ENCODE data around the gene RNF11. TPM values are rescaled to one million over a fixed set of nuclear protein-coding genes. Genes with fewer than 3 reads are reported as not detected.

RNF11 gene
- polyA plus RNA-seq, 3 donors, result 25.3 to 30.4 (median 28.4) TPM

DNA sequence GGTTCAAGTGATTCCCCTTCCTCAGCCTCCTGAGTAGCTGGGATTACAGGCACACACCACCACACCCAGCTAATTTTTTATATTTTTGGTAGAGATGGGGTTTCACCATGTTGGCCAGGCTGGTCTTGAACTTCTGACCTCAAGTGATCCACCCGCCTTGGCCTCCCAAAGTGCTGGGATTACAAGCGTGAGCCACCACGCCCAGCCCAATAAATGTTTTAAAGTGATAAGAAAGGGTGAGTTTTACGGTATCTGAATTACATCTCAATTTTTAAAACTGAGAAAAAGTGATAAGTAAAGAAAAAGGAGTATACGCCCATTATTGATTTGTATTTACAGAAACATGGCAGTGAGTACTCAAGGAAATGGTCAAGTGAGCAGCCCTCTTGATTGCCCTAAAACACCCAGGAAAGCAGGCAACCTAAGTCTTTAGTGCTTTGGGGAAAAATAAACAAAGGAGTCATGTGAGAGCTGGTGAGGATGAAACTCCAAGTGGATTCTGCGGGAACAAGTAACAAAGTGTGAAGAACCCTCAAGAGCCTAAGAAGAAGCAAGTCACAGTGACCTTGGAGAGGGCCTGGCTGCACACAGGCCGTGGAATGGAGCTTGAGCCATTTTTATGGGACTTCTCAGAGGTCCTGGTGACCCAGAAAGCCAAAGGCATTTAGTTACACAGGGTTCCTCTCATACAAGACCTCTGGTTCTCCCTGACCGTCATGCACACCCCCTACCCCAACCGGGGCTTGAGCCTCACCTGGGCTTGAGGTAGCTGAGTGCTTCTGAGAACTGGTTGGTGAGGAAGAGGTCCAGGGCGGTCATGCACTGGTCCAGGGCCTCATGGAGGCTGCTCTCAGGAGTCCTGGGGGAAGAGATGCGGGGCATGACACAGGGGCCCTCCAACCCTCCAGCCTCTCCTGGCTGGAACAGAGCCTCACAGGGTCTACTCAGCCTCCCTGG, 85.2 kb downstream of the RNF11 start:
- DNase-seq, result no peak
- H3K4me2 ChIP-seq (replicated peaks; ENCODE audit: extremely low read depth, low read length, poor library complexity, severe bottlenecking), result no peak overlapping the region
- TF ChIP-seq, protein P1, sequence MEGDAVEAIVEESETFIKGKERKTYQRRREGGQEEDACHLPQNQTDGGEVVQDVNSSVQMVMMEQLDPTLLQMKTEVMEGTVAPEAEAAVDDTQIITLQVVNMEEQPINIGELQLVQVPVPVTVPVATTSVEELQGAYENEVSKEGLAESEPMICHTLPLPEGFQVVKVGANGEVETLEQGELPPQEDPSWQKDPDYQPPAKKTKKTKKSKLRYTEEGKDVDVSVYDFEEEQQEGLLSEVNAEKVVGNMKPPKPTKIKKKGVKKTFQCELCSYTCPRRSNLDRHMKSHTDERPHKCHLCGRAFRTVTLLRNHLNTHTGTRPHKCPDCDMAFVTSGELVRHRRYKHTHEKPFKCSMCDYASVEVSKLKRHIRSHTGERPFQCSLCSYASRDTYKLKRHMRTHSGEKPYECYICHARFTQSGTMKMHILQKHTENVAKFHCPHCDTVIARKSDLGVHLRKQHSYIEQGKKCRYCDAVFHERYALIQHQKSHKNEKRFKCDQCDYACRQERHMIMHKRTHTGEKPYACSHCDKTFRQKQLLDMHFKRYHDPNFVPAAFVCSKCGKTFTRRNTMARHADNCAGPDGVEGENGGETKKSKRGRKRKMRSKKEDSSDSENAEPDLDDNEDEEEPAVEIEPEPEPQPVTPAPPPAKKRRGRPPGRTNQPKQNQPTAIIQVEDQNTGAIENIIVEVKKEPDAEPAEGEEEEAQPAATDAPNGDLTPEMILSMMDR (IDR thresholded peaks at IDR 0.05), result no peak
- Mint-ChIP-seq H3K4me3 (no peak overlapping the region), H3K4me1 (no peaks in the 10 kb centered on the region), H3K27me3 (ENCODE audit: low read depth in 3 of 3) (peaks cover 3 to 5% (median 4%) of the 10 kb centered on the region in 3 donors), H3K9me3 (peaks cover 0 to 3% (median 0%) of the 10 kb centered on the region in 7 donors), H3K36me3 (no peaks in the 10 kb centered on the region), H3K27ac (peak overlapping the region in 1 of 7 donors; percentile 70)
- no peaks in the 10 kb centered on the region for H3K9me3 ChIP-seq (replicated peaks in 1 of 2; ENCODE audit: control insufficient read depth in 1 of 2, insufficient read depth in 1 of 2, low read length in 2 of 2)
- no peaks in the 10 kb centered on the region for H3K36me3 ChIP-seq (replicated peaks in 1 of 2; ENCODE audit: control insufficient read depth in 1 of 2, insufficient read depth in 2 of 2, low read length in 2 of 2)
- intact Hi-C loops (cut with micrococcal nuclease), result no loop called here
- WGBS (ENCODE audit: insufficient coverage), result 96% methylated on average over 3 of the region's 11 CpGs
- H4K20me1 ChIP-seq (ENCODE audit: insufficient read depth, low read length), result no peaks in the 10 kb centered on the region
- no peak overlapping the region for H3K9ac ChIP-seq (ENCODE audit: insufficient read depth, low read length, poor library complexity, severe bottlenecking)
- H3K27ac ChIP-seq (ENCODE audit: low read depth in 1 of 2, low read length in 2 of 2), result no peak overlapping the region
- H3K27me3 ChIP-seq (ENCODE audit: control insufficient read depth in 2 of 2, insufficient read depth in 2 of 2, low read length in 2 of 2), result no peaks in the 10 kb centered on the region
- no peak overlapping the region for H2AFZ ChIP-seq (ENCODE audit: insufficient read depth, low read depth, low read length, poor library complexity, severe bottlenecking)
- no peaks in the 10 kb centered on the region for H3K4me1 ChIP-seq (ENCODE audit: control insufficient read depth in 1 of 2, insufficient read depth in 2 of 2, low read length in 2 of 2)
- no peaks in the 10 kb centered on the region for H3K79me2 ChIP-seq (ENCODE audit: insufficient read depth, low read length)
- no peak overlapping the region for H3K4me3 ChIP-seq (replicated peaks in 1 of 3; ENCODE audit: low read depth in 2 of 3, low read length in 3 of 3)

DNA sequence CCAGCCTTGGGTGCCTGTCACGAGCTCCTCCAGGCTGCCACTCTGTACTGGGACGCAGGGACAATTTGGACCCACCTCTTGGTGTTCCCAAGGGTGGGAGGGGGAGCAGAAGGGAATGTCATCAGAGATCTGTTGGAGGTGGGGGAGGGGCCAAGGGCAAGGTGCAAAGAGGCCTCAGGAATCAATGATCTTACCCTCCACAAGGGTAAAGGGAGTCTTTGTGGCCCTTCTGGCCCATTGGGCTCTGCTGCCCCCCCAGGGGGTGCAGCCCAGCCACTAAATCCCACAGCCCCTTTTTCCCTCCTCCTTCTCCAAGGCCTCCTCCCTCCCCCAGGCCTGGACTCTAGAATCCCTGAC, 85.8 kb downstream of the RNF11 start:
- no peaks in the 10 kb centered on the region for H4K20me1 ChIP-seq (ENCODE audit: insufficient read depth, low read length)
- no peaks in the 10 kb centered on the region for H3K36me3 ChIP-seq (replicated peaks in 1 of 2; ENCODE audit: control insufficient read depth in 1 of 2, insufficient read depth in 2 of 2, low read length in 2 of 2)
- no CpG with 5 or more reads among the region's 2 CpGs for WGBS (ENCODE audit: insufficient coverage)
- Mint-ChIP-seq H3K27me3 (ENCODE audit: low read depth in 3 of 3) (peaks cover 2 to 4% (median 3%) of the 10 kb centered on the region in 3 donors), H3K4me1 (no peaks in the 10 kb centered on the region), H3K36me3 (no peaks in the 10 kb centered on the region), H3K9me3 (peaks cover 0 to 3% (median 0%) of the 10 kb centered on the region in 7 donors), H3K4me3 (no peak overlapping the region), H3K27ac (peak overlapping the region in 1 of 7 donors; percentile 70)
- intact Hi-C loops (cut with micrococcal nuclease), result no loop called here
- H3K27ac ChIP-seq (ENCODE audit: low read depth in 1 of 2, low read length in 2 of 2), result no peak overlapping the region
- TF ChIP-seq, protein P1 (IDR thresholded peaks at IDR 0.05), result no peak
- no peaks in the 10 kb centered on the region for H3K4me1 ChIP-seq (ENCODE audit: control insufficient read depth in 1 of 2, insufficient read depth in 2 of 2, low read length in 2 of 2)
- H2AFZ ChIP-seq (ENCODE audit: insufficient read depth, low read depth, low read length, poor library complexity, severe bottlenecking), result no peak overlapping the region
- DNase-seq, result no peak
- H3K27me3 ChIP-seq (ENCODE audit: control insufficient read depth in 2 of 2, insufficient read depth in 2 of 2, low read length in 2 of 2), result no peaks in the 10 kb centered on the region
- H3K4me2 ChIP-seq (replicated peaks; ENCODE audit: extremely low read depth, low read length, poor library complexity, severe bottlenecking), result no peak overlapping the region
- H3K4me3 ChIP-seq (replicated peaks in 1 of 3; ENCODE audit: low read depth in 2 of 3, low read length in 3 of 3), result no peak overlapping the region
- no peaks in the 10 kb centered on the region for H3K9me3 ChIP-seq (replicated peaks in 1 of 2; ENCODE audit: control insufficient read depth in 1 of 2, insufficient read depth in 1 of 2, low read length in 2 of 2)
- no peaks in the 10 kb centered on the region for H3K79me2 ChIP-seq (ENCODE audit: insufficient read depth, low read length)
- no peak overlapping the region for H3K9ac ChIP-seq (ENCODE audit: insufficient read depth, low read length, poor library complexity, severe bottlenecking)
